ENCODE data around the gene KLHL15.
A peak's percentile ranks its signal among the peaks of the same experiment; 100 is the strongest.

The KLHL15 gene

DNA sequence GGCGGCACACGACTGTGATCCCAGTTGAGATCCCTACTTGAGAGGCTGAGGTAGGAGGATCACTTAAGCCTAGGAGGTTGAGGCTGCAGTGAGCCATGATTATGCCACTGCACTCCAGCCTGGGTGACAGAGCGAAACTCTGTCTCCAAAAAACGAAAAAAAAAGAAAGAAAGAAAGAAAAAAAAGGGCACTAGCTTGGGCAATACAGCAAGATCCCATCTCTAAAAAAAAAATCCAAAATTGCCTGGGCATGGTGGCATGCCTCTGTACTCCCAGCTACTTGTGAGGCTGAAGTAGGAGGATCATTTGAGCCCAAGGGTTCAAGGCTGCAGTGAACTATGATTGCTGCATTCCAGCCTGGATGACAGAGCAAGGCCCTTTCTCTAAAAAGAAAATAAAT lies 10.7 kb upstream of the KLHL15 start:
- Histone ChIP-seq H2BK15ac (ENCODE audit: low read length) (no peak overlapping the region), H2BK5ac (ENCODE audit: low read length) (no peak overlapping the region), H3K4me1 (ENCODE audit: control insufficient read depth in 2 of 2, insufficient read depth in 1 of 2, low read depth in 1 of 2, low read length in 2 of 2) (no peaks in the 10 kb centered on the region), H3K9me3 (replicated peaks in 1 of 2; ENCODE audit: control insufficient read depth in 2 of 2, insufficient read depth in 1 of 2, low read depth in 1 of 2, low read length in 2 of 2) (no peaks in the 10 kb centered on the region), H3K9ac (ENCODE audit: low read depth, low read length, poor library complexity) (no peak overlapping the region), H4K91ac (ENCODE audit: low read depth, low read length, poor library complexity) (no peak overlapping the region), H4K8ac (ENCODE audit: low read depth, low read length) (no peak overlapping the region), H3K18ac (ENCODE audit: low read length) (no peak overlapping the region), H3K36me3 (replicated peaks in 1 of 2; ENCODE audit: control insufficient read depth in 2 of 2, insufficient read depth in 2 of 2, low read length in 2 of 2) (no peaks in the 10 kb centered on the region), H3K4me2 (ENCODE audit: insufficient read depth, low read length, poor library complexity, severe bottlenecking) (no peak overlapping the region), H2AK5ac (ENCODE audit: low read depth, low read length) (no peak overlapping the region), H3K14ac (ENCODE audit: low read length) (no peak overlapping the region), H3K27ac (replicated peaks; ENCODE audit: low read length) (no peak overlapping the region), H3K23ac (ENCODE audit: low read depth, low read length, poor library complexity) (no peak overlapping the region), H2BK120ac (ENCODE audit: low read depth, low read length) (no peak overlapping the region), H3K4me3 (ENCODE audit: low read length in 2 of 2) (no peak overlapping the region), H3K4ac (ENCODE audit: low read length) (no peak overlapping the region), H3K27me3 (ENCODE audit: control insufficient read depth in 3 of 3, insufficient read depth in 3 of 3, low read depth in 1 of 3, low read length in 3 of 3) (no peaks in the 10 kb centered on the region), H3K79me1 (ENCODE audit: low read depth, low read length) (no peaks in the 10 kb centered on the region), H2AFZ (ENCODE audit: low read length) (no peak overlapping the region), H2BK12ac (ENCODE audit: low read length) (no peak overlapping the region)
- DNase-seq (ENCODE audit: low spot score): no peak
- no CpG with 5 or more reads among the region's 4 CpGs for WGBS, 2 donors (ENCODE audit: extremely low coverage in 2 of 2, insufficient read length in 2 of 2, insufficient replicate concordance in 1 of 2)

DNA sequence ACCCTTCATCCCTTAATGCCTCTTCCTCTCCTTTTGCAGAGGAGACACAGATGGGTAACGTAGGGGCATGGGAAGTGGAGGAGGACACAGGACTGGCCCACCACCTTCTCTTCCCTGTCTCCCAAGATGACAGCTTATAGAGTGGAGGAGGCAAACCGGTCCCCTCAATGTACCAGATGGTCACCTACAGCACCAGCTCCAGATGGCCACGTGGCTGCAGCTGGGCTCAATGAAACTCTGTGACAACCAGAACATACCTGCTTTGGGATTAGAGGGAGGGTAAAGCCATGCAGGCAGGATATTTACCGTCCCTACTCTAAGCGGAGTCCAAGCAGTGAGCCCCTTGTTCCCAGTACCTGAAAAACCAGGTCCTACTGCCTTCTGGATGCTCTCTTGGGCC lies 7.5 kb upstream of the KLHL15 start:
- Histone ChIP-seq H2AFZ (ENCODE audit: low read length) (peak overlapping the region; percentile 59), H2BK120ac (ENCODE audit: low read depth, low read length) (no peak overlapping the region), H3K4ac (ENCODE audit: low read length) (no peak overlapping the region), H3K23ac (ENCODE audit: low read depth, low read length, poor library complexity) (no peak overlapping the region), H3K4me2 (ENCODE audit: insufficient read depth, low read length, poor library complexity, severe bottlenecking) (no peak overlapping the region), H3K27me3 (ENCODE audit: control insufficient read depth in 3 of 3, insufficient read depth in 3 of 3, low read depth in 1 of 3, low read length in 3 of 3) (no peaks in the 10 kb centered on the region), H3K18ac (ENCODE audit: low read length) (no peak overlapping the region), H3K14ac (ENCODE audit: low read length) (no peak overlapping the region), H2BK5ac (ENCODE audit: low read length) (no peak overlapping the region), H2AK5ac (ENCODE audit: low read depth, low read length) (no peak overlapping the region), H3K27ac (replicated peaks; ENCODE audit: low read length) (no peak overlapping the region), H3K79me1 (ENCODE audit: low read depth, low read length) (no peaks in the 10 kb centered on the region), H4K8ac (ENCODE audit: low read depth, low read length) (no peak overlapping the region), H2BK15ac (ENCODE audit: low read length) (no peak overlapping the region), H3K9me3 (replicated peaks in 1 of 2; ENCODE audit: control insufficient read depth in 2 of 2, insufficient read depth in 1 of 2, low read depth in 1 of 2, low read length in 2 of 2) (no peaks in the 10 kb centered on the region), H3K4me3 (ENCODE audit: low read length in 2 of 2) (no peak overlapping the region), H3K9ac (ENCODE audit: low read depth, low read length, poor library complexity) (no peak overlapping the region), H3K36me3 (replicated peaks in 1 of 2; ENCODE audit: control insufficient read depth in 2 of 2, insufficient read depth in 2 of 2, low read length in 2 of 2) (no peaks in the 10 kb centered on the region), H3K4me1 (ENCODE audit: control insufficient read depth in 2 of 2, insufficient read depth in 1 of 2, low read depth in 1 of 2, low read length in 2 of 2) (no peaks in the 10 kb centered on the region), H2BK12ac (ENCODE audit: low read length) (no peak overlapping the region), H4K91ac (ENCODE audit: low read depth, low read length, poor library complexity) (no peak overlapping the region)
- DNase-seq (ENCODE audit: low spot score): no peak
- WGBS, 2 donors (ENCODE audit: extremely low coverage in 2 of 2, insufficient read length in 2 of 2, insufficient replicate concordance in 1 of 2): no CpG with 5 or more reads among the region's 5 CpGs

DNA sequence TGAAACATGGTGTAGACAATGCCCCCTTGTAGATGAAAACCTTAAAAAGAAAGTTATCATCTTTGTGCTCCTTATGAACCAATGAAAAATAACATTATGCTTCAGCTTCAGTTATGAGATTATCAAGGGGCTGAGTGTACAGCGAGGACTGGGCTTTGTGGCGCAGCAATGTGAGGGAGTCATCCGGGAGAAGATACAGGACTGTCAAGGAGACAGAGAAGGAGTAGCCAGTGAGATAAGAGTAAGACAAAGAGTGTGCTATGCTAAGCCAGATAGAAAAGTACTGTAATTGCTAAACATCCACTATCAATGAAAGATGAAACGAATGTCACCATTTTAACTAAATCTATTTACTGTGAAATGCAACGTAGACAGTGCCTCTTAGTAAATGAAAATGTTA lies 3.6 kb upstream of the KLHL15 start:
- Histone ChIP-seq H2BK12ac (ENCODE audit: low read length) (no peak overlapping the region), H3K27me3 (ENCODE audit: control insufficient read depth in 3 of 3, insufficient read depth in 3 of 3, low read depth in 1 of 3, low read length in 3 of 3) (no peaks in the 10 kb centered on the region), H3K36me3 (replicated peaks in 1 of 2; ENCODE audit: control insufficient read depth in 2 of 2, insufficient read depth in 2 of 2, low read length in 2 of 2) (no peaks in the 10 kb centered on the region), H3K18ac (ENCODE audit: low read length) (no peak overlapping the region), H2BK120ac (ENCODE audit: low read depth, low read length) (no peak overlapping the region), H3K23ac (ENCODE audit: low read depth, low read length, poor library complexity) (no peak overlapping the region), H2AK5ac (ENCODE audit: low read depth, low read length) (no peak overlapping the region), H4K91ac (ENCODE audit: low read depth, low read length, poor library complexity) (no peak overlapping the region), H2BK5ac (ENCODE audit: low read length) (no peak overlapping the region), H4K8ac (ENCODE audit: low read depth, low read length) (no peak overlapping the region), H3K4me1 (ENCODE audit: control insufficient read depth in 2 of 2, insufficient read depth in 1 of 2, low read depth in 1 of 2, low read length in 2 of 2) (no peaks in the 10 kb centered on the region), H3K27ac (replicated peaks; ENCODE audit: low read length) (no peak overlapping the region), H3K9me3 (replicated peaks in 1 of 2; ENCODE audit: control insufficient read depth in 2 of 2, insufficient read depth in 1 of 2, low read depth in 1 of 2, low read length in 2 of 2) (no peaks in the 10 kb centered on the region), H3K14ac (ENCODE audit: low read length) (no peak overlapping the region), H3K4ac (ENCODE audit: low read length) (no peak overlapping the region), H2BK15ac (ENCODE audit: low read length) (no peak overlapping the region), H3K4me3 (ENCODE audit: low read length in 2 of 2) (no peak overlapping the region), H3K9ac (ENCODE audit: low read depth, low read length, poor library complexity) (no peak overlapping the region), H2AFZ (ENCODE audit: low read length) (no peak overlapping the region), H3K4me2 (ENCODE audit: insufficient read depth, low read length, poor library complexity, severe bottlenecking) (no peak overlapping the region), H3K79me1 (ENCODE audit: low read depth, low read length) (no peaks in the 10 kb centered on the region)
- no CpG with 5 or more reads among the region's 5 CpGs for WGBS, 2 donors (ENCODE audit: extremely low coverage in 2 of 2, insufficient read length in 2 of 2, insufficient replicate concordance in 1 of 2)
- DNase-seq (ENCODE audit: low spot score): no peak

DNA sequence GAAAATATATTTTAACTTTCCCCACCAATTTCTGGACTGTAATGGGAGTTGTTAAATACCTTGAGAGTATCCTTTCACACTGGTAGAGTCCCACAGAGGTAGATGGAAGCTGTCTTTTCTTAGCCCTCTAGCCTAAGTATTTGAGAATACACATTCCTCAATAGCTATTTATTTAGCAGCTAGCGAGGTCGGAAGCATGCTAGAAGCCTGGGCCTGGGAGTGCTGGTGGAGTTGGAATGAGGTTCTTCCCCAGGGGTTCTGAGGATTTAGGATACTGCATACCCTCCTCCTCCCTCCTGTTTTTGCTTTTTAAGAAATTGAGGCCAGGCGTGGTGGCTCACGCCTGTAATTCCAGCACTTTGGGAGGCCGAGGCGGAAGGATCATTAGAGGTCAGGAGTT lies 999 bp upstream of the KLHL15 start:
- Histone ChIP-seq H3K23ac (ENCODE audit: low read depth, low read length, poor library complexity) (no peak overlapping the region), H3K4me3 (ENCODE audit: low read length in 2 of 2) (no peak overlapping the region), H3K4ac (ENCODE audit: low read length) (no peak overlapping the region), H3K27ac (replicated peaks; ENCODE audit: low read length) (no peak overlapping the region), H3K36me3 (replicated peaks in 1 of 2; ENCODE audit: control insufficient read depth in 2 of 2, insufficient read depth in 2 of 2, low read length in 2 of 2) (no peaks in the 10 kb centered on the region), H4K91ac (ENCODE audit: low read depth, low read length, poor library complexity) (no peak overlapping the region), H3K4me2 (ENCODE audit: insufficient read depth, low read length, poor library complexity, severe bottlenecking) (no peak overlapping the region), H4K8ac (ENCODE audit: low read depth, low read length) (no peak overlapping the region), H2BK120ac (ENCODE audit: low read depth, low read length) (no peak overlapping the region), H2BK12ac (ENCODE audit: low read length) (no peak overlapping the region), H3K9me3 (replicated peaks in 1 of 2; ENCODE audit: control insufficient read depth in 2 of 2, insufficient read depth in 1 of 2, low read depth in 1 of 2, low read length in 2 of 2) (no peaks in the 10 kb centered on the region), H3K4me1 (ENCODE audit: control insufficient read depth in 2 of 2, insufficient read depth in 1 of 2, low read depth in 1 of 2, low read length in 2 of 2) (no peaks in the 10 kb centered on the region), H2BK15ac (ENCODE audit: low read length) (no peak overlapping the region), H3K14ac (ENCODE audit: low read length) (no peak overlapping the region), H3K27me3 (ENCODE audit: control insufficient read depth in 3 of 3, insufficient read depth in 3 of 3, low read depth in 1 of 3, low read length in 3 of 3) (no peaks in the 10 kb centered on the region), H3K18ac (ENCODE audit: low read length) (no peak overlapping the region), H2BK5ac (ENCODE audit: low read length) (no peak overlapping the region), H2AFZ (ENCODE audit: low read length) (no peak overlapping the region), H3K79me1 (ENCODE audit: low read depth, low read length) (no peaks in the 10 kb centered on the region), H3K9ac (ENCODE audit: low read depth, low read length, poor library complexity) (no peak overlapping the region), H2AK5ac (ENCODE audit: low read depth, low read length) (no peak overlapping the region)
- WGBS, 2 donors (ENCODE audit: extremely low coverage in 2 of 2, insufficient read length in 2 of 2, insufficient replicate concordance in 1 of 2): no CpG with 5 or more reads among the region's 6 CpGs
- no peak for DNase-seq (ENCODE audit: low spot score)
